Panc1 (cell line): ENCODE measurements around the gene RNF225. TPM values are rescaled to one million over a fixed set of nuclear protein-coding genes. Genes with fewer than 3 reads are reported as not detected.
A peak's percentile ranks its signal among the peaks of the same experiment; 100 is the strongest.
"Not testable (repeated sequence)": the region's sequence is repeated elsewhere in the genome, so short reads cannot be mapped to it uniquely, and the experiment has no call there.

Source experiments
- ATAC-seq: fragments of 200-7000 bp; cut with Tn5 transposase; 2 replicates; pipeline ENCODE4 v1.9.1; 2020; ENCODE audit warnings: mild to moderate bottlenecking, moderate library complexity
- BruUV-seq: library from RNA; stranded (reverse); fragments of 400-500 nt; replicated peaks from 2 replicates; lab custom pipeline; 2021; lab: Mats Ljungman, UMichigan
- CTCF ChIA-PET: fragments of 300-600 bp; sonication (Branson Sonifier 250); formaldehyde crosslinking; loops from one replicate; lab custom pipeline; 2022; ENCODE audit warnings: antibody characterized with exemption; lab: Charles Lee
- POLR2A ChIA-PET: fragments of 300-600 bp; sonication (Branson Sonifier 250); formaldehyde crosslinking; loops from one replicate; lab custom pipeline; 2022; ENCODE audit warnings: antibody characterized with exemption; lab: Charles Lee
- DNase-seq: peaks from one replicate; pipeline ENCODE4 v3.0.0-alpha.2; 2010; ENCODE audit warnings: low read depth, low spot score
- H3K27ac ChIP-seq: 2 replicates; pipeline ENCODE4 v1.5.1; 2011; ENCODE audit warnings: mild to moderate bottlenecking, low read length, inconsistent platforms
- H3K27me3 ChIP-seq: fragments of 200-500 bp; sonication (Bioruptor generic); 2 replicates; pipeline ENCODE4 v1.6.0; 2014; ENCODE audit warnings: low read length, inconsistent platforms; ENCODE audit not compliant: control insufficient read depth, insufficient read depth
- H3K36me3 ChIP-seq: fragments of 200-500 bp; sonication (Bioruptor generic); 2 replicates; pipeline ENCODE4 v1.5.1; 2014; ENCODE audit warnings: inconsistent platforms, mild to moderate bottlenecking, low read length, moderate library complexity; ENCODE audit not compliant: control insufficient read depth, insufficient read depth
- H3K4me1 ChIP-seq: 2 replicates; pipeline ENCODE4 v1.5.1; 2011; ENCODE audit warnings: inconsistent platforms, mild to moderate bottlenecking, low read length, moderate library complexity; ENCODE audit not compliant: control insufficient read depth, insufficient read depth
- H3K4me3 ChIP-seq, 2 experiments: 2 replicates each; pipeline ENCODE4 v1.5.1; 2011 to 2012; ENCODE audit warnings: low read depth in 2 of 2, low read length in 2 of 2, mild to moderate bottlenecking in 2 of 2, inconsistent platforms in 1 of 2, moderate library complexity in 1 of 2
- H3K9me3 ChIP-seq: fragments of 200-500 bp; sonication (Bioruptor generic); 2 replicates; pipeline ENCODE4 v1.5.1; 2014; ENCODE audit warnings: low read depth, mild to moderate bottlenecking, inconsistent platforms, low read length, moderate library complexity; ENCODE audit not compliant: control insufficient read depth, insufficient read depth
- POLR2AphosphoS5 ChIP-seq: IDR thresholded peaks from 2 replicates; pipeline ENCODE4 v1.6.1; 2012; ENCODE audit warnings: mild to moderate bottlenecking, low read depth, low read length, moderate library complexity
- REST ChIP-seq, 2 experiments: IDR thresholded peaks; 2 replicates each; pipeline ENCODE4 v1.6.1; 2011 to 2012; ENCODE audit warnings: low read depth in 2 of 2, control low read depth in 1 of 2, low read length in 1 of 2, mild to moderate bottlenecking in 1 of 2, moderate library complexity in 1 of 2; ENCODE audit not compliant: insufficient read depth in 1 of 2
- SIN3A ChIP-seq: IDR thresholded peaks from 2 replicates; pipeline ENCODE4 v1.6.1; 2012; ENCODE audit warnings: low read depth, mild to moderate bottlenecking, low read length, moderate library complexity, borderline replicate concordance; ENCODE audit not compliant: insufficient read depth
- TCF7L2 ChIP-seq: IDR thresholded peaks from 2 replicates; pipeline ENCODE4 v1.6.1; 2011; ENCODE audit warnings: mild to moderate bottlenecking, low read depth, low read length, inconsistent platforms
- in situ Hi-C: cut with HindIII; loops from 2 replicates; pipeline ENCODE4 v1.10.0; 2016; ENCODE audit warnings: low sequenced_read_pairs, low pct_unique_long_range_greater_than_20kb
- intact Hi-C: fragments of 100-400 bp; cut with micrococcal nuclease; formaldehyde crosslinking; loops from one replicate; pipeline ENCODE4 v1.10.0; 2022; ENCODE audit not compliant: unreplicated experiment
- total RNA-seq: library from RNA; stranded (reverse); gene quantifications from one replicate; pipeline ENCODE4 v1.2.1, GENCODE V29; 2021; ENCODE audit not compliant: unreplicated experiment
- TF ChIP-seq, protein P1 (sequence below): fragments of 450-650 bp; IDR thresholded peaks from 2 replicates; pipeline ENCODE4 v1.5.1; 2017; ENCODE audit warnings: mild to moderate bottlenecking

RNF225 gene
- total RNA-seq, 1 experiment from 2014 or later, result 1.6 TPM

GRCh38 chr19:58400916-58401839 lies 5.7 kb downstream of the RNF225 start:
- intact Hi-C loops, result no loop called here
- no peaks in the 10 kb centered on the region for H3K36me3 ChIP-seq
- peak overlapping the region; percentile 91 for H3K27ac ChIP-seq
- TF ChIP-seq SIN3A (0 out of 2 replicates have a peak, but pooled peaks have one; percentile 40), REST (IDR thresholded peaks at IDR 0.05; ENCODE audit: insufficient read depth in 1 of 2, low read depth in 2 of 2, low read length in 1 of 2) (peak in 1 of 2 experiments; percentile 65; a peak in 1 of 4 replicates), TCF7L2 (no peak), POLR2AphosphoS5 (peak; percentile 95)
- TF ChIP-seq, protein P1, sequence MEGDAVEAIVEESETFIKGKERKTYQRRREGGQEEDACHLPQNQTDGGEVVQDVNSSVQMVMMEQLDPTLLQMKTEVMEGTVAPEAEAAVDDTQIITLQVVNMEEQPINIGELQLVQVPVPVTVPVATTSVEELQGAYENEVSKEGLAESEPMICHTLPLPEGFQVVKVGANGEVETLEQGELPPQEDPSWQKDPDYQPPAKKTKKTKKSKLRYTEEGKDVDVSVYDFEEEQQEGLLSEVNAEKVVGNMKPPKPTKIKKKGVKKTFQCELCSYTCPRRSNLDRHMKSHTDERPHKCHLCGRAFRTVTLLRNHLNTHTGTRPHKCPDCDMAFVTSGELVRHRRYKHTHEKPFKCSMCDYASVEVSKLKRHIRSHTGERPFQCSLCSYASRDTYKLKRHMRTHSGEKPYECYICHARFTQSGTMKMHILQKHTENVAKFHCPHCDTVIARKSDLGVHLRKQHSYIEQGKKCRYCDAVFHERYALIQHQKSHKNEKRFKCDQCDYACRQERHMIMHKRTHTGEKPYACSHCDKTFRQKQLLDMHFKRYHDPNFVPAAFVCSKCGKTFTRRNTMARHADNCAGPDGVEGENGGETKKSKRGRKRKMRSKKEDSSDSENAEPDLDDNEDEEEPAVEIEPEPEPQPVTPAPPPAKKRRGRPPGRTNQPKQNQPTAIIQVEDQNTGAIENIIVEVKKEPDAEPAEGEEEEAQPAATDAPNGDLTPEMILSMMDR, result no peak
- in situ Hi-C loops, result no loop called here
- POLR2A ChIA-PET, result no interaction called here
- DNase-seq, result peak; percentile 96
- no peaks in the 10 kb centered on the region for H3K9me3 ChIP-seq
- CTCF ChIA-PET, result no interaction called here
- peak overlapping the region; percentile 66 to 93 for H3K4me3 ChIP-seq
- no peaks in the 10 kb centered on the region for H3K27me3 ChIP-seq
- H3K4me1 ChIP-seq, result peaks cover 26% of the 10 kb centered on the region
- BruUV-seq, result no TSS peak
- peak; percentile 96 for ATAC-seq

- peak overlapping the region; percentile 90 for H3K27ac ChIP-seq
- no peaks in the 10 kb centered on the region for H3K9me3 ChIP-seq
- H3K27me3 ChIP-seq, result no peaks in the 10 kb centered on the region
- H3K4me1 ChIP-seq, result peaks cover 26% of the 10 kb centered on the region
- CTCF ChIA-PET, result no interaction called here
- in situ Hi-C loops, result no loop called here
- H3K36me3 ChIP-seq, result no peaks in the 10 kb centered on the region
- DNase-seq, result no peak
- POLR2A ChIA-PET, result interaction anchor here (0.6 kb wide), 1 partner anchor 28 kb away, joined by 6 read pairs; no protein-coding TSS in a partner anchor
- BruUV-seq, result no TSS peak
- intact Hi-C loops, result no loop called here
- no peak for ATAC-seq
- peak overlapping the region; percentile 66 to 93 for H3K4me3 ChIP-seq
- TF ChIP-seq POLR2AphosphoS5, result no peak
- TF ChIP-seq TCF7L2, result no peak
- TF ChIP-seq, protein P1, result no peak
- no peak for TF ChIP-seq REST (IDR thresholded peaks at IDR 0.05; ENCODE audit: insufficient read depth in 1 of 2, low read depth in 2 of 2, low read length in 1 of 2)
- TF ChIP-seq SIN3A, result no peak
These were observed 6.5 kb downstream of the RNF225 start for GRCh38 chr19:58401840-58402421.

DNA sequence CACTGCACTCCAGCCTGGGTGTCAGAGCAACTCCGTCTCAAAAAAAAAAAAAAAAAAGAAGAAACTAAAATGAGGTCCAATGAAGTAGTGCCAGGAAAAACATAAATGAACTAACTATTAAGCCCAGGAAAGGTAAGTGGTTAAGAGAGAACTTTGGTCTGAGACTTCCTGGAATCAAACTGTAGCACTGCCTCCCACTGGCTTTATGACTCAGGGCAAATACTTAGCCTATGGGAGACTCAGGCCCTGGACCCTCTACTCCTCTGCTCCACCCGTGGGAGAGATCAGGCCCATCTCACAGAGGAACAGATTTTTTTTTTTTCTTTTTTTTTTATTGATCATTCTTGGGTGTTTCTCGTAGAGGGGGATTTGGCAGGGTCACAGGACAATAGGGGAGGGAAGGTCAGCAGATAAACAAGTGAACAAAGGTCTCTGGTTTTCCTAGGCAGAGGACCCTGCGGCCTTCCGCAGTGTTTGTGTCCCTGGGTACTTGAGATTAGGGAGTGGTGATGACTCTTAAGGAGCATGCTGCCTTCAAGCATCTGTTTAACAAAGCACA lies 8.5 kb downstream of the RNF225 start:
- ATAC-seq, BruUV-seq: not testable (repeated sequence)

More for the DNA sequence above, 8.5 kb downstream of the RNF225 start:
- CTCF ChIA-PET, result interaction anchor here (0.6 kb wide), 1 partner anchor 11 kb away, joined by 5 read pairs; no protein-coding TSS in a partner anchor
- H3K27me3 ChIP-seq, H3K4me3 ChIP-seq, in situ Hi-C loops, H3K36me3 ChIP-seq, H3K27ac ChIP-seq, intact Hi-C loops, H3K9me3 ChIP-seq, DNase-seq: not testable (repeated sequence)
- peaks cover 32% of the 10 kb centered on the region for H3K4me1 ChIP-seq
- POLR2A ChIA-PET, result interaction anchor here (0.6 kb wide), 1 partner anchor 39 kb away, joined by 13 read pairs; no protein-coding TSS in a partner anchor
